GM10248 (cell line): ENCODE data around the gene TSEN54.
A peak's percentile ranks its signal among the peaks of the same experiment; 100 is the strongest.
"Not testable (repeated sequence)": the region's sequence is repeated elsewhere in the genome, so short reads cannot be mapped to it uniquely, and the experiment has no call there.

Source experiments
- CTCF ChIA-PET: fragments of 300-600 bp; sonication (Branson Sonifier 250); formaldehyde crosslinking; extraction: SDS; loops from one replicate; lab custom pipeline; 2021; ENCODE audit warnings: antibody characterized with exemption; lab: Yijun Ruan, JAX
- POLR2A ChIA-PET: fragments of 350-650 bp; sonication (Branson Sonifier 250); formaldehyde crosslinking; extraction: SDS; loops from one replicate; lab custom pipeline; 2020; ENCODE audit warnings: antibody characterized with exemption; lab: Yijun Ruan, JAX
- DNase-seq: peaks from one replicate; pipeline ENCODE4 v3.0.0; 2012; ENCODE audit errors: extremely low spot score
- CTCF ChIP-seq: IDR thresholded peaks from 2 replicates; pipeline ENCODE4 v1.5.1; 2012; ENCODE audit warnings: mild to moderate bottlenecking, low read depth; ENCODE audit errors: extremely low read depth, missing control alignments, control extremely low read depth

The TSEN54 gene

GRCh38 chr17:75515496-75516254 lies 653 bp upstream of the TSEN54 start, which contains the start of gene CASKIN2:
Gene CASKIN2 (minus strand): TSS chr17:75515537. CDS start chr17:75513804, 1,733 bp downstream.
- ChIA-PET POLR2A (interaction anchor here (0.6 to 1.3 kb wide), 2 partner anchors 13 to 89 kb away, joined by 3 read pairs; no protein-coding TSS in a partner anchor), CTCF (interaction anchor here (0.8 to 2.8 kb wide), 25 partner anchors 9 to 302 kb away, joined by 3 to 15 read pairs (median 5); partner anchors contain the start of genes LLGL2, MIF4GD and TMEM94)
- DNase-seq, result peak; percentile 93
- TF ChIP-seq CTCF, result peak; percentile 93

GRCh38 chr17:75516619-75517296 lies 430 bp downstream of the TSEN54 start:
- ChIA-PET CTCF (interaction anchor here (0.6 to 2.8 kb wide), 34 partner anchors 8 to 301 kb away, joined by 3 to 15 read pairs (median 4); partner anchors contain the start of genes LLGL2, MIF4GD, SMIM5 and TMEM94), POLR2A (interaction anchor here (0.9 to 1.3 kb wide), 2 partner anchors 14 to 362 kb away, joined by 3 read pairs; partner anchors contain the start of gene JPT1)
- TF ChIP-seq CTCF, result no peak
- DNase-seq, result peak; percentile 54

- no peak for DNase-seq
- TF ChIP-seq CTCF, result no peak
- CTCF ChIA-PET, result interaction anchor here (0.9 to 2.8 kb wide), 12 partner anchors 10 to 246 kb away, joined by 3 to 15 read pairs (median 5); partner anchors contain the start of gene MIF4GD
- POLR2A ChIA-PET, result interaction anchor here (1.3 kb wide), 1 partner anchor 14 kb away, joined by 3 read pairs; no protein-coding TSS in a partner anchor
Measured at GRCh38 chr17:75517297-75517865, 1.1 kb downstream of the TSEN54 start.

GRCh38 chr17:75518201-75518600 lies 1.9 kb downstream of the TSEN54 start:
- CTCF ChIA-PET, result interaction anchor here (0.8 to 2.8 kb wide), 7 partner anchors 13 to 230 kb away, joined by 3 to 15 read pairs (median 3); partner anchors contain the start of gene SLC25A19
- DNase-seq, result no peak
- TF ChIP-seq CTCF, result no peak
- POLR2A ChIA-PET, result no interaction called here

GRCh38 chr17:75518983-75519537 lies 2.7 kb downstream of the TSEN54 start:
- DNase-seq, result no peak
- TF ChIP-seq CTCF, result no peak
- POLR2A ChIA-PET, result no interaction called here
- CTCF ChIA-PET, result interaction anchor here (1.0 to 1.6 kb wide), 3 partner anchors 14 to 230 kb away, joined by 3 to 6 read pairs (median 3); partner anchors contain the start of gene SLC25A19

GRCh38 chr17:75520413-75520812 lies 4.1 kb downstream of the TSEN54 start:
- DNase-seq, POLR2A ChIA-PET: not testable (repeated sequence)
- CTCF ChIA-PET, result interaction anchor here (1.1 kb wide), 1 partner anchor 70 kb away, joined by 3 read pairs; no protein-coding TSS in a partner anchor
